ENCODE data around the gene RIMBP2.

The RIMBP2 gene

GRCh38 chr12:130485291-130486145 is 230.6 kb downstream of the RIMBP2 start:
- no peak for DNase-seq (ENCODE audit: low read depth)

- DNase-seq (ENCODE audit: low read depth), result no peak
Observed at GRCh38 chr12:130484221-130484620, 231.9 kb downstream of the RIMBP2 start.

- no peak for DNase-seq (ENCODE audit: low read depth)
Observed at GRCh38 chr12:130483616-130484180, 232.4 kb downstream of the RIMBP2 start.

GRCh38 chr12:130482448-130482847 is 233.7 kb downstream of the RIMBP2 start:
- DNase-seq (ENCODE audit: low read depth), result no peak

- no peak for DNase-seq (ENCODE audit: low read depth)
Observed at GRCh38 chr12:130481392-130481879, 234.7 kb downstream of the RIMBP2 start.

DNA sequence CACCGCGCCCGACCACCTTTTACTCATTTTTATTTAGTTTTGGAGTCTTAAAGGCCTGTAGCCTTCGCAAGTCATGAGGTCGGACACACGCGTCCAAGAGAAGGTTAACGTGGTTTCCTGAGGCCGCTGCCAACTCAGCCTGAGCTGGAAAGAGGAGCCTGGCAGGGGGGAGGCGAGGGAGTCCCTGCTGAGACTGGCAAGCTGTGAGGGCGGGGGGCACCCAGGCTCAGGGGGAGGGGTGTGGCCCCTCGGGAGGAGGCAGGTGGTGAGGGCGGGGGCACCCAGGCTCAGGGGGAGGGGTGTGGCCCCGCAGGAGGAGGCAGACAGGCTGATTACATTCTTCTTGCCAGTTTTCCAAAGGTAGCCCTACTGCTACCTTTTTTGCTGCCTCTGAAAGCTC is 235.2 kb downstream of the RIMBP2 start:
- DNase-seq (ENCODE audit: low read depth), result no peak

GRCh38 chr12:130480231-130480630 is 235.9 kb downstream of the RIMBP2 start:
- no peak for DNase-seq (ENCODE audit: low read depth)

DNA sequence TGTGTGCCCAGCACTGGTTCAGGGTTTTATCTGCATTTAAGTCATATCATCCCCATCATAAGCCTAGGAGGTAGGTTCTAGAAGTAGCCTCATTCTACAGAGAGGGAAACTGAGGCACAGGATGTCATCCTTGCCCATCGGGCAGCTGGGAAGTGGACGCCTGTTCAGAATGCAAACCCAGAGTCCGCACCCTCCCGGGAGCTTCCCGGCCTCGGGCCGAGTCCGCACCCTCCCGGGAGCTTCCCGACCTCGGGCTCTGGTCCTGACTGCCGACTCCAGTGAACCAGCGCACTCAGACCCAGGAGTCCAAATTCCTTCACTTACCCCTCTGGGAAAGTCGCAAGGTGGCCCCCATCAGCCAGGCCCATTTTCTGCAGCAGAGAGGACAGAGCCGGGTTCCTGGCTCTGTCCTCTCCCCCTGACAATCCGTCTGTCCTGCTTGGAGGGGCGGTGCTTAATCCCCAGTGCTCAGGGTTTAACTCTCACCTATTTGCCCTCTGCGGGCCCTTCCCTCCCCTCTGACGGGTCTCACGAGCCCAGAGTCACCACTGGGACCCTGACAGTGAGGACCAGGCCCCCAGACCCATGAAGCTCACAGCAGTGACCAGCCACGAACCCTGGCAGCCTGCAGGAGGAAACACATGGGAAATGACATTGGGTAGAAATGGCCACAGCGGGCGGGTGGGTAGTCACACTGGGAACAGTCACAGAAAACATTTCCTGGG is 236.5 kb downstream of the RIMBP2 start:
- no peak for DNase-seq (ENCODE audit: low read depth)

GRCh38 chr12:130478786-130479185 is 237.3 kb downstream of the RIMBP2 start:
- no peak for DNase-seq (ENCODE audit: low read depth)

- DNase-seq (ENCODE audit: low read depth), result no peak
Observed at GRCh38 chr12:130477701-130478100, 238.4 kb downstream of the RIMBP2 start.

GRCh38 chr12:130477266-130477665 is 238.8 kb downstream of the RIMBP2 start:
- no peak for DNase-seq (ENCODE audit: low read depth)

DNA sequence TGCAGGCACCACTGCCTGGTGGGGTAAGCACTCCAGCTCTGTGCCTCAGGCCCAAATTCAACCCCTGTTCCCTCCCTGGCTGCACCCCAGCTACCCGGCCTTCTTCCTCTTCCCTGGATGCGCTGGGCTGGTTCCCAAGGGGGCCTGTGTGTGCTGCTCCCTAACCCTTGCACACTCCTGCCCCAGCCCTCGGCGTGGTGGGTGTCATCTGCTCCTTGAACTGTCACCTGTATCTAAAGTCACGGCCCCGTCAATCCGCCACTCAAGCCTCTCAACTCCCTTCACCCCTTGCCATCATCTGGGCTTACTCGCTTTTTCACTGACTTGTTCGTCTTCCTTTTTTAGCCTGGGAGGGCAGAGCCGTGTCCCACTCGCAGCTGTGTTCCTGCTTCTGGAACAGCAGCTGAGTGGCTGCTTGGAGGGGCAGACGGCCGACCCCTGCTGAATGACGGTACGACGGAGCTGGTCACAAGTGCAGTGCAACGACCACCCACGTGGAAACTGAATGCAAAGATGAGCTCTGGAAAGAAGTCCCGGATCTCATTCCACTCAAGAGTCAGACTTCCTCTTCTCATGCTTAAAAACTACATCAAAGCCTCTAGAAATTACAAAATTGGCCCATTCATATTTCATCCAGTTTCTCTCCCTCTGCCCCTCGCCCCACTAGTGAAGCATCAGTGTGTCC is 239.5 kb downstream of the RIMBP2 start:
- no peak for DNase-seq (ENCODE audit: low read depth)

GRCh38 chr12:130474599-130475269 is 241.4 kb downstream of the RIMBP2 start:
- no peak for DNase-seq (ENCODE audit: low read depth)

GRCh38 chr12:130473266-130473665 is 242.8 kb downstream of the RIMBP2 start:
- DNase-seq (ENCODE audit: low read depth), result no peak

- no peak for DNase-seq (ENCODE audit: low read depth)
Observed at GRCh38 chr12:130470969-130471368, 245.1 kb downstream of the RIMBP2 start.

GRCh38 chr12:130469552-130469951 is 246.5 kb downstream of the RIMBP2 start:
- no peak for DNase-seq (ENCODE audit: low read depth)

DNA sequence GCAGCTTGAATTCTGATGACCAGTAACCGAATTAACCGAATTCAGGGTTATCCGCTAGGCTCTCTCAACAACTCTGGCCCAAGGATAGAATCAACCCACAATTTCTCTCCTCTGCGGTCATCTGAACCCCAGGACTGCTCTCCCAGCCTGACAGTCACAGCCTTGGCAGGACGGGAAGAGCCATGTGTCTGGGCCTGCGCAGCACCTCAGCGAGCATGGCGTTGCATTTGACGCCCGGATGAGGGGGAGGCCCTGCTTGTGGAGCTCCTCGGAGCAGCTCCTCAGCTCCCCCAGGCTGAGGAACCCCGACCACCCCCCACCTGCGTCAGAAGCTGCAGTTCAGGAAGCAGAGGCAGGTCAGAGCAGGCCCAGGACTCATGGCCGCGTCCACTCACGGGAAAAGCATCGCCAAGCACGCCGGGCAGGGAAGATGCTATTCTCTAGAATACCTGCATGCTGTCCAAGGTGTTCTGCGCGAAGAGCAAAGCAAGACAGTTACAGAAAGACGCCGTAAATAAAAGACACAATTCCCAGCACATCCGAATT is 247.3 kb downstream of the RIMBP2 start:
- no peak for DNase-seq (ENCODE audit: low read depth)

GRCh38 chr12:130468186-130468585 is 247.9 kb downstream of the RIMBP2 start:
- no peak for DNase-seq (ENCODE audit: low read depth)

DNA sequence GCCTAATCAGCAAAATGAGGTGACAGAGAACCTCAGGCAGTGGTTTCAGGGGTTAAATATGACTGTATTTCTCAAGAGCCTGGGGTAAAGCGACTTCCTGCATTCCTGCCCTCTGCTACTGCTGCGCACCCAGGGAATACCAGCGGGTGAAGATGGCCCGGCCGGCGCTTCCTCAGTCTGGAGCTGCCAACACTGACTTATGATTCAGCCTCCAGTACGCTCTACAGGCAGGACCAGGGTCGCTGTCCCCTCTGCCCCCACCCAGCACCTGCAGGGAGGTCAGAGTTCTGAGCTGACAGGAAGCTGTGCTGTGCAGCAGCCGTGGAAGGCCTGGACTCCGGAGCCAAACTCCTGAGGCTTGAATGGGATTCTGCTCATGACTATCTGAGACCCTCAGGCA is 250.5 kb downstream of the RIMBP2 start:
- DNase-seq (ENCODE audit: low read depth), result no peak

- DNase-seq (ENCODE audit: low read depth), result no peak
Observed at GRCh38 chr12:130465046-130465445, 251.1 kb downstream of the RIMBP2 start.

All from T follicular helper cell (primary cell).